Lower leg skin (tissue), 4 donors: Measurements from ENCODE around the gene MLH3. TPM values are rescaled to one million over a fixed set of nuclear protein-coding genes. Genes with fewer than 3 reads are reported as not detected.
"Not testable (repeated sequence)": the region's sequence is repeated elsewhere in the genome, so short reads cannot be mapped to it uniquely, and the experiment has no call there.

Experiments
- DNase-seq, 2 donors: peaks; one replicate each; pipeline ENCODE4 v3.0.0-alpha.2; 2019; ENCODE audit warnings: low spot score in 2 of 2
- H3K4me3 ChIP-seq: fragments of 200-600 bp; sonication (generic); 2 replicates; pipeline ENCODE4 v1.5.1; 2017; ENCODE audit warnings: mild to moderate bottlenecking, low read depth; ENCODE audit not compliant: poor library complexity, severe bottlenecking
- POLR2A ChIP-seq, 2 donors: fragments of 450-650 bp; IDR thresholded peaks; one replicate each; pipeline ENCODE4 v1.6.1; 2016 to 2017; ENCODE audit warnings: antibody characterized with exemption in 2 of 2, mild to moderate bottlenecking in 1 of 2, moderate library complexity in 1 of 2
- WGBS, 2 donors: methylation state at CpG; one replicate each; pipeline ENCODE4 v1.1.5; 2018; 5-methylcytosine and 5-hydroxymethylcytosine counted together
- intact Hi-C: fragments of 100-400 bp; cut with DNase I; formaldehyde crosslinking; loops from one replicate; pipeline ENCODE4 v1.15.0; 2023; ENCODE audit warnings: low total_unique reads
- total RNA-seq, 4 donors: library from RNA; depleted of rRNA; stranded (reverse); fragments of >200 nt; gene quantifications; one replicate each; pipeline ENCODE4 v1.1.0, GENCODE V29; 2016
- TF ChIP-seq, protein P1 (sequence below), 3 donors: fragments of 450-650 bp; IDR thresholded peaks; one replicate each; pipeline ENCODE4 v1.5.1; 2016; ENCODE audit warnings: antibody characterized with exemption in 3 of 3, mild to moderate bottlenecking in 3 of 3, moderate library complexity in 2 of 3

MLH3 gene
- total RNA-seq, 4 donors from 2014 or later = 16.9 to 20.9 (median 19.5) TPM

DNA sequence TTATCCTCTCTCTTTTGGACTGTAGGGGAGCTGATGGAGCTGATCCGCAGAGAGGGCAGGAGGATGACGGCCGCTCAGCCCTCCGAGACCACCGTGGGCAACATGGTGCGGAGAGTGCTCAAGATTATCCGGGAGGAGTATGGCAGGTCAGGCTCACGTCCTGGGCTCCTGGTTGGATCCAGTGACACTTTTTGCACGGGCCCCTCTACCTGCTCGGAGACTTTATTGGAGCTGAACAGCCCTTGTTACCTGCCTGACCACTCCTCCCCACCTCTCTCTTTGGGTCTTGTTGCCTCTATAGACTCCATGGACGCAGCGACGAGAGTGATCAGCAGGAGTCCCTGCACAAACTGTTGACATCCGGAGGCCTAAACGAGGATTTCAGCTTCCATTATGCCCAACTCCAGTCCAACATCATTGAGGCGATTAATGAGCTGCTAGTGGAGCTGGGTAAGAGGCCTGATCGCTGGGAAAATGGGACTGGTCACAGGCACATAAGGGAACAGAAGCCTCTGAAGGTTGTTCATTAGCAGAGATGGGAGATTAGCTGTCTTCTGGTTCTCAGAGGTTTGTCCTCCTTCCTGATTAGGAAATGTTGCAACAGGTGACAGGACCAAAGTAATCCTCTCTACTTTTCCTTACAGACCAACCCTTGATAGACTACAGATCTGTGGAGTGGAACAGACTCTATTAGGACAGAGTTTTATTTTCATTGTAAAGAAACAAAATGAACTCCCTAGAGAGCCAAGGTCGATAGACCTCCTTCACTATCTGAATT is 47.8 kb downstream of the MLH3 start:
- TF ChIP-seq, protein P1, sequence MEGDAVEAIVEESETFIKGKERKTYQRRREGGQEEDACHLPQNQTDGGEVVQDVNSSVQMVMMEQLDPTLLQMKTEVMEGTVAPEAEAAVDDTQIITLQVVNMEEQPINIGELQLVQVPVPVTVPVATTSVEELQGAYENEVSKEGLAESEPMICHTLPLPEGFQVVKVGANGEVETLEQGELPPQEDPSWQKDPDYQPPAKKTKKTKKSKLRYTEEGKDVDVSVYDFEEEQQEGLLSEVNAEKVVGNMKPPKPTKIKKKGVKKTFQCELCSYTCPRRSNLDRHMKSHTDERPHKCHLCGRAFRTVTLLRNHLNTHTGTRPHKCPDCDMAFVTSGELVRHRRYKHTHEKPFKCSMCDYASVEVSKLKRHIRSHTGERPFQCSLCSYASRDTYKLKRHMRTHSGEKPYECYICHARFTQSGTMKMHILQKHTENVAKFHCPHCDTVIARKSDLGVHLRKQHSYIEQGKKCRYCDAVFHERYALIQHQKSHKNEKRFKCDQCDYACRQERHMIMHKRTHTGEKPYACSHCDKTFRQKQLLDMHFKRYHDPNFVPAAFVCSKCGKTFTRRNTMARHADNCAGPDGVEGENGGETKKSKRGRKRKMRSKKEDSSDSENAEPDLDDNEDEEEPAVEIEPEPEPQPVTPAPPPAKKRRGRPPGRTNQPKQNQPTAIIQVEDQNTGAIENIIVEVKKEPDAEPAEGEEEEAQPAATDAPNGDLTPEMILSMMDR (IDR thresholded peaks at IDR 0.05) = no peak
- no peak for DNase-seq
- WGBS, 2 donors = 10 to 12% methylated on average over 18 of the region's 18 CpGs
- H3K4me3 ChIP-seq = peak overlapping the region; percentile 81
- intact Hi-C loops = no loop called here

DNA sequence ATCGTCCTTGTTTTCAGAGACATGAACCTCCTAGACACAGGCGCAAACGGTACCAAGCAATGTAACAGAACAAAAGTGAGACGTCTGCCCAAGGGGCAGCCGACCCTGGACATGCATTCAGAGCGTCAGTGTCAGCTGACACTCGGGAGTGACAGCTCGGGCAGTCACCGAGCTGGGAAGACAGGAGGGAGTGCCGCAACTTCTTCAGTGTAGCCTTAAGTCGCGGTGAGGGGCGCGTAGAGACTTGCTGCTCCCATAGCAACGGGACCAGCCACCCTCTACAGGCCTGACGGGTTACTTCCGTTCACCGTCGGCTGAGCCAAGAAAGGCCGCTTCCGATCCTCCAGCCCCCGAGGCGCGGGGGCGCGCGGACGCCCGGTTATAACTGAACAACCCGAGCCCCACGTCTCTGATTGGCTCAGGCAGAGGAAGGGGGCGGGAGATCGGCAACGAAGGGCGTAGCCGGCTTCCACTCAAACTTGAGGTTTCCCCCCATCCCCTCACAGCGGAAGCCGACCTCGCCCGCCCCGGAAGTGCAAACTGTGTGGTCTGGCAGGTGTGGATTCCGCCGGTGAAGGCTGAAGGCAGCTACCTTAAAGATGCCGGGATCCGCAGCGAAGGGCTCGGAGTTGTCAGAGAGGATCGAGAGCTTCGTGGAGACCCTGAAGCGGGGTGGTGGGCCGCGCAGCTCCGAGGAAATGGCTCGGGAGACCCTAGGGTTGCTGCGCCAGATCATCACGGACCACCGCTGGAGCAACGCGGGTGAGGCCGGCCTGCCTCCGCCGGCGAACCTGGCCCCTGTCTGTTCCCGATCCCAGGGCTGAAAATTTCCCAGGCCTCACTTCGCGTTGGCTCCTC is 48.6 kb downstream of the MLH3 start, which contains the start of gene EIF2B2:
TSS of gene EIF2B2 (plus strand) at position 530 of the 858 bp plus-strand sequence. CDS start at position 600, 70 bp downstream.
- 0 to 1% methylated on average over 45 to 46 of the region's 66 CpGs for whole genome bisulfite sequencing, 2 donors
- DNase-seq = peak; percentile 98 to 100
- no peak for TF ChIP-seq POLR2A (IDR thresholded peaks at IDR 0.05)
- TF ChIP-seq, protein P1 (IDR thresholded peaks at IDR 0.05) = peak in 1 of 3 donors; percentile 36
- intact Hi-C loops = no loop called here
- H3K4me3 ChIP-seq = peak within 1 kb of the TSS; percentile 81

DNA sequence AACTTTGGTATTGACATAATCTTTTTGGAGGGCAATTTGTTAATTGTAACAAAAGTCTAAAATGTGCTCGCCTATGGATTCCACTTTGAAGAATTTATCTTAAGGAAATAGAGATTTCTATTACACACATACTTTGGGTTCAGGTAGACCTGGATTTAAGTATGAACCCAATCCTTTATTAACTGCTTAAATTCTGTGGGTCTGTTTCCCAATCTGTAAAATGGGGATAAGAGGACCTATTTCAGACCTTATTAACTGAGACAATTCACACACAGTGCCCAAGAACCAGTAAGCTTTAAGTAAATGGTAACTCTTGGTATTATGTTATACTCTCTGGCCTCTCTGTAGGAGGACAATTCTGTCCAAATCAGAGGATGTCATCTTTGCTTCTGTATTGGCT is 49.4 kb downstream of the MLH3 start:
- no peak for DNase-seq
- no peak overlapping the region for H3K4me3 ChIP-seq
- intact Hi-C loops = no loop called here
- 91 to 96% methylated on average over 1 of the region's 1 CpG for WGBS, 2 donors
- TF ChIP-seq POLR2A (IDR thresholded peaks at IDR 0.05) = no peak
- TF ChIP-seq, protein P1 (IDR thresholded peaks at IDR 0.05) = no peak

DNA sequence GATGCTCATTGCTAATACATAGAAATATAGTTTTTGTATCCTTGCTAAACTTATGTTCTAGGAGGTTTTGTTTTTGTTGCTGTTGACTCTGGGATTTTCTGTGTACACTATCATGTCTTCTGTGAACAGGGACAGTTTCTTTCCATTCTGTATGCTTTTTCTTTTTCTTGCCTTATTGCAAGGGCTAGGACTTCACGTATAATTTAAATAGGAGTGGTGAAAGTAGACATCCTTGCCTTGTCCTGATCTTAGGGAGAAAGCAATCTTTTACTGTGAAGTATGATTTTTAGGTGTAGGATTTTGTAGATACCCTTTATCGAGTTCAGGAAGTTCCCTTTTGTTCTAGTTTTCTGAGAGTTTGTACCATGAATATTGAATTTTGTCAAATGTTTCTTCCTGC is 50.0 kb downstream of the MLH3 start:
- no peak overlapping the region for H3K4me3 ChIP-seq
- 92 to 93% methylated on average over 2 of the region's 2 CpGs for WGBS, 2 donors
- intact Hi-C loops = no loop called here
- no peak for TF ChIP-seq POLR2A (IDR thresholded peaks at IDR 0.05)
- TF ChIP-seq, protein P1 (IDR thresholded peaks at IDR 0.05) = no peak
- no peak for DNase-seq

GRCh38 chr14:74995781-74996180 is 55.5 kb downstream of the MLH3 start:
- peak in 1 of 2 donors; percentile 28 for DNase-seq
- WGBS, 2 donors = 85 to 96% methylated on average over 4 to 6 of the region's 7 CpGs
- H3K4me3 ChIP-seq, intact Hi-C loops: not testable (repeated sequence)

GRCh38 chr14:74994182-74994581 is 57.1 kb downstream of the MLH3 start:
- DNase-seq, H3K4me3 ChIP-seq, intact Hi-C loops: not testable (repeated sequence)
- WGBS, 2 donors = 94 to 97% methylated on average over 7 to 12 of the region's 28 CpGs
